NB4 (cell line): ENCODE data around the gene PDE6B.

Experiments
- MYC ChIP-seq: IDR thresholded peaks from 2 replicates; pipeline ENCODE4 v1.6.1; 2011; ENCODE audit warnings: low read depth, low read length
- POLR2A ChIP-seq: IDR thresholded peaks from 2 replicates; pipeline ENCODE4 v1.6.1; 2011; ENCODE audit warnings: mild to moderate bottlenecking; ENCODE audit not compliant: insufficient read length; ENCODE audit errors: extremely low read depth
- TF ChIP-seq, protein P1 (sequence below): IDR thresholded peaks from one replicate; pipeline ENCODE4 v1.5.1; 2012; ENCODE audit warnings: low read depth, low read length

DNA sequence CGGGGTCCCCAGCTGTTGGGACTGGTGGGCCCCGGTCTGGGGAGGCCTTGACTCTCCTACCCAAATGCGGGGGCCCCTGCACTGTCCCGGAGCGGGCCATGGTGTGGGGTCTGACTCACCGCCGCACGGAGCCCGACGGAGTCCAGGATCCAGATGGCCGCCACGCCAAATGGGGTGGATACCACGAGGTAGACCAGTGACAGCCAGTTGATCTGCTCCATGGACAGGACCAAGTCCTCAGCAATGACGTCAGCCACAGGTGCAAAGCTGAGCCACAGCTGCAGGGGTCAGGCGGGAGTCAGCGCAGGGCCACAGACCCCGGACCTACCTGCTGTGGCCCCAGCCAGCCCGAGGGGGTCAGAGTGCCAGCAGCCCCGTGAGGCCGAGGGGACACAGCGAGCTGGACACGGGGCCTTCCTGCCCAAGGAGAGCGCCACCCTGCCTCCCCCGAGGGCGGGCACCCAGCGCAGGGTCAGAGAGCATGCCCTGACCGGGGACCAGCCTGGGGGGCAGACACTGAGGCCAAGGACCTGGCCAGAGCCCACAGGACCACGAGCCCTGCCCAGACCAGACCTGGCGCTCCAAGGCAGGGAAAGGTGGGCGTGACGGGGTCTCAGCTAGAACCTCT, 61.2 kb downstream of the PDE6B start:
- TF ChIP-seq, protein P1, sequence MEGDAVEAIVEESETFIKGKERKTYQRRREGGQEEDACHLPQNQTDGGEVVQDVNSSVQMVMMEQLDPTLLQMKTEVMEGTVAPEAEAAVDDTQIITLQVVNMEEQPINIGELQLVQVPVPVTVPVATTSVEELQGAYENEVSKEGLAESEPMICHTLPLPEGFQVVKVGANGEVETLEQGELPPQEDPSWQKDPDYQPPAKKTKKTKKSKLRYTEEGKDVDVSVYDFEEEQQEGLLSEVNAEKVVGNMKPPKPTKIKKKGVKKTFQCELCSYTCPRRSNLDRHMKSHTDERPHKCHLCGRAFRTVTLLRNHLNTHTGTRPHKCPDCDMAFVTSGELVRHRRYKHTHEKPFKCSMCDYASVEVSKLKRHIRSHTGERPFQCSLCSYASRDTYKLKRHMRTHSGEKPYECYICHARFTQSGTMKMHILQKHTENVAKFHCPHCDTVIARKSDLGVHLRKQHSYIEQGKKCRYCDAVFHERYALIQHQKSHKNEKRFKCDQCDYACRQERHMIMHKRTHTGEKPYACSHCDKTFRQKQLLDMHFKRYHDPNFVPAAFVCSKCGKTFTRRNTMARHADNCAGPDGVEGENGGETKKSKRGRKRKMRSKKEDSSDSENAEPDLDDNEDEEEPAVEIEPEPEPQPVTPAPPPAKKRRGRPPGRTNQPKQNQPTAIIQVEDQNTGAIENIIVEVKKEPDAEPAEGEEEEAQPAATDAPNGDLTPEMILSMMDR, result no peak
- TF ChIP-seq POLR2A (no peak), MYC (no peak)
